ENCODE measurements around the gene KYAT1. TPM values are rescaled to one million over a fixed set of nuclear protein-coding genes. Genes with fewer than 3 reads are reported as not detected.

KYAT1 gene
- total RNA-seq, 4 donors from 2014 or later = 7.4 to 9.0 (median 8.6) TPM

DNA sequence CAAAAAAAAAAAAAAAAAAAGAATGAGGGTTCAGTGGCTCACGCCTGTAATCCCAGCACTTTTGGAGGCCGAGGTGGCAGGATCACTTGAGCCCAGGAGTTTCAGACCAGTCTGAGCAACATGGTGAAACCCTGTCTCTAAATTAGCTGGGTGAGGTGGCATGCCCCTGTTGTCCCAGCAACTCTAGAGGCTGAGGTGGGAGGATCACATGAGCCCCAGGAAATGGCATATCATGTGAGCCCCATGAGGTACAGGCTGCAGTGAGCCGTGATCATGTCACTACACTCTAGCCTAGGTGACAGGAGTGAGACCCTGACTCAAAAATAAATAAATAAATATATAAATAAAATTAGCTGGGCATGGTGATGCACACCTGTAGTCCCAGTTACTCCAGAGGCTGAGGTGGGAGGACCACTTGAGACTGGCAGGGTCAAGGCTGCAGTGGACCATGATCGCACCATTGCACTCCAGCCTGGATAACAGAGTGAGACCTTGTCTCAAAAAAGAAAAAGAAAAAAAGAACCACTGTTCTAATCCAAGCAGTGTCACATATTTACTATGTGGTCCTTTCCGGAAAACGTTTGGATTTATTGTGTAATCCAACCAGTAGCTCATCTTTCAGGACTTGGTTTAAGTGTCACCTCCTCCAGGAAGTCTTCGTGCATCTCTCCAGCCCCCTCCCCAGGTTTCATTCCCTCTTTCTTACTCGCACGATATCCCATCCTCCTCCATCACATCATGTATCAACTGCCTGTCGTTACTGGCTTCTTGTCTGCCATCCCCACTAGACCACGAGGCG is 39.9 kb downstream of the KYAT1 start:
- peaks cover 0 to 52% (median 0%) of the 10 kb centered on the region in 3 donors for H3K36me3 ChIP-seq
- 82 to 87% methylated on average over 12 of the region's 12 CpGs for WGBS, 2 donors
- H3K4me1 ChIP-seq = no peaks in the 10 kb centered on the region
- DNase-seq (ENCODE audit: low spot score in 2 of 2) = no peak
- H3K4me3 ChIP-seq = no peak overlapping the region
- no peaks in the 10 kb centered on the region for H3K9me3 ChIP-seq
- TF ChIP-seq POLR2A (IDR thresholded peaks at IDR 0.05) (no peak), EP300 (IDR thresholded peaks at IDR 0.05) (no peak)
- TF ChIP-seq, protein P1, sequence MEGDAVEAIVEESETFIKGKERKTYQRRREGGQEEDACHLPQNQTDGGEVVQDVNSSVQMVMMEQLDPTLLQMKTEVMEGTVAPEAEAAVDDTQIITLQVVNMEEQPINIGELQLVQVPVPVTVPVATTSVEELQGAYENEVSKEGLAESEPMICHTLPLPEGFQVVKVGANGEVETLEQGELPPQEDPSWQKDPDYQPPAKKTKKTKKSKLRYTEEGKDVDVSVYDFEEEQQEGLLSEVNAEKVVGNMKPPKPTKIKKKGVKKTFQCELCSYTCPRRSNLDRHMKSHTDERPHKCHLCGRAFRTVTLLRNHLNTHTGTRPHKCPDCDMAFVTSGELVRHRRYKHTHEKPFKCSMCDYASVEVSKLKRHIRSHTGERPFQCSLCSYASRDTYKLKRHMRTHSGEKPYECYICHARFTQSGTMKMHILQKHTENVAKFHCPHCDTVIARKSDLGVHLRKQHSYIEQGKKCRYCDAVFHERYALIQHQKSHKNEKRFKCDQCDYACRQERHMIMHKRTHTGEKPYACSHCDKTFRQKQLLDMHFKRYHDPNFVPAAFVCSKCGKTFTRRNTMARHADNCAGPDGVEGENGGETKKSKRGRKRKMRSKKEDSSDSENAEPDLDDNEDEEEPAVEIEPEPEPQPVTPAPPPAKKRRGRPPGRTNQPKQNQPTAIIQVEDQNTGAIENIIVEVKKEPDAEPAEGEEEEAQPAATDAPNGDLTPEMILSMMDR (IDR thresholded peaks at IDR 0.05) = no peak
- no peaks in the 10 kb centered on the region for H3K27me3 ChIP-seq
- H3K27ac ChIP-seq = no peak overlapping the region

GRCh38 chr9:128840524-128840923 is 41.2 kb downstream of the KYAT1 start:
- no peak for DNase-seq (ENCODE audit: low spot score in 2 of 2)
- peaks cover 0 to 61% (median 3%) of the 10 kb centered on the region in 3 donors for H3K36me3 ChIP-seq
- 95 to 96% methylated on average over 1 of the region's 1 CpG for WGBS, 2 donors
- H3K4me3 ChIP-seq = no peak overlapping the region
- H3K9me3 ChIP-seq = no peaks in the 10 kb centered on the region
- no peaks in the 10 kb centered on the region for H3K27me3 ChIP-seq
- TF ChIP-seq POLR2A (IDR thresholded peaks at IDR 0.05) (no peak), EP300 (IDR thresholded peaks at IDR 0.05) (no peak)
- TF ChIP-seq, protein P1 (IDR thresholded peaks at IDR 0.05) = no peak
- no peak overlapping the region for H3K27ac ChIP-seq
- H3K4me1 ChIP-seq = no peaks in the 10 kb centered on the region

DNA sequence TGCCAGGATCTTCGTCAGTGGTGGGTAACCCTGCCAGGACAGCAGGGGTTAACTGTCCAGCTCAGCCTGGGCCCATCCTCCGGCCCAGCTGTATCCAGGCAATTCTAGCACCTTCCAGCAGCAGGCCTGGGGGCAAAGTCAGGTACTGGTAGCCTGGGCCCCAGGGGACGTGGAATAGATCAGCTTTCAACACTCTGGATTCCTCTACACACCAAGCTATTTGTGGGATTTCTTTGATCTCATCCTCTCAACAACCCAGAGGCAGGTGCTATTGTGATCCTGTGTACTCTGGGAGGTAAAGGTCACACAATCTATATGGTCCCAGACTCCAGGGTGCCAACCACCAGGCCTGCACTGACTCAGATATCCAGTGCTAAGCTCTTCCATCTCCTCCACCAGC is 43.4 kb downstream of the KYAT1 start:
- Histone ChIP-seq H3K36me3 (peaks cover 0 to 74% (median 5%) of the 10 kb centered on the region in 3 donors), H3K27me3 (no peaks in the 10 kb centered on the region), H3K4me1 (no peaks in the 10 kb centered on the region), H3K9me3 (no peaks in the 10 kb centered on the region), H3K4me3 (no peak overlapping the region), H3K27ac (no peak overlapping the region)
- TF ChIP-seq, protein P1 (IDR thresholded peaks at IDR 0.05) = no peak
- TF ChIP-seq POLR2A (IDR thresholded peaks at IDR 0.05) (no peak), EP300 (IDR thresholded peaks at IDR 0.05) (no peak)
- no peak for DNase-seq (ENCODE audit: low spot score in 2 of 2)
- 65 to 78% methylated on average over 3 of the region's 3 CpGs for WGBS, 2 donors

DNA sequence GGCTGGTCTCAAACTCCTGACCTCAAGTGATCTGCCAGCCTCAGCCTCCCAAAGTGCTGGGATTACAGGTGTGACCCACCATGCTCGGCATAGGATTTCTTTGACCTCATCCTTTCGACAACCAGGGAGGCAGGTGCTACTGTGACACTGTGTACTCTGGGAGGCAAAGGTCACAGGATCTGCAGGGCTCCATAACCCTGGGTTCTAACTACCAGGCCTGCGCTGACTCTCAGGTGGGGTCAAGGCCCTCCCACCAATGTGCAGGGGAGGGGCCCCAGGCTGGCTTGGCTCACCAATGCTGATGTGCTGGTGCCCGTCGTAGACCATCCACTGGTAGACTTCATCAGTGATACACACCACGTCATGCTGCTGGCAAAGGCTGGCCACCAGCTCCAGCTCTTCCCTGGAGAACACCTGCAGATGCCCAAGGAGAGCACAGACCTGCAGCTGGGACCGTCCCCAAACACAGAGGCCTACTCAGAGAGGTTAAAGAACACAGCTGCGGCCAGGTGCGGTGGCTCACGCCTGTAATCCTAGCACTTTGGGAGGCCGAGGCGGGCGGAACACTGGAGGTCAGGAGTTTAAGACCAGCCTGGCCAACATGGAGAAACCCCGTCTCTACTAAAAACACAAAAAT is 45.1 kb downstream of the KYAT1 start:
- H3K4me3 ChIP-seq = no peak overlapping the region
- no peak for DNase-seq (ENCODE audit: low spot score in 2 of 2)
- no peak overlapping the region for H3K27ac ChIP-seq
- no peaks in the 10 kb centered on the region for H3K9me3 ChIP-seq
- no peaks in the 10 kb centered on the region for H3K4me1 ChIP-seq
- H3K36me3 ChIP-seq = peaks cover 0 to 61% (median 5%) of the 10 kb centered on the region in 3 donors
- TF ChIP-seq, protein P1 (IDR thresholded peaks at IDR 0.05) = no peak
- TF ChIP-seq POLR2A (IDR thresholded peaks at IDR 0.05) = no peak
- no peak for TF ChIP-seq EP300 (IDR thresholded peaks at IDR 0.05)
- WGBS, 2 donors = 90% methylated on average over 13 to 14 of the region's 14 CpGs
- no peaks in the 10 kb centered on the region for H3K27me3 ChIP-seq

Data from tibial nerve (tissue), 4 donors.